Right lobe of liver (tissue), 4 donors: ENCODE results near the gene ARID3A.

Source experiments
- CTCF ChIP-seq, 4 donors: fragments of 200-600 bp in 3 of 4; fragments of 450-650 bp in 1 of 4; IDR thresholded peaks; one replicate each; pipeline versions ENCODE4 v1.5.1 to v1.8.0; 2016 to 2022; ENCODE audit warnings: antibody characterized with exemption in 4 of 4, mild to moderate bottlenecking in 2 of 4
- POLR2A ChIP-seq: fragments of 450-650 bp; IDR thresholded peaks from one replicate; pipeline ENCODE4 v1.6.1; 2017; ENCODE audit warnings: antibody characterized with exemption, mild to moderate bottlenecking
- donor health status: DM: no; HTN: no; CAD: no.
- donor health status: DM: no; HTN: no; CAD: no.
- donor health status: DM: no; HTN: yes; CAD: no.

GRCh38 chr19:973726-974563 is 48.1 kb downstream of the ARID3A start:
- TF ChIP-seq POLR2A (no peak), CTCF (IDR thresholded peaks at IDR 0.05) (no peak)
